ENCODE measurements around the gene LYRM1. TPM values are rescaled to one million over a fixed set of nuclear protein-coding genes. Genes with fewer than 3 reads are reported as not detected.

LYRM1 gene
- total and polyA plus RNA-seq, 2 donors (not counting 1 experiment from before 2014, with no cell fraction given): 54.9 to 131 TPM

- H3K9me3 ChIP-seq (ENCODE audit: control insufficient read depth, insufficient read depth, low read depth, low read length): no peaks in the 10 kb centered on the region
Observed at GRCh38 chr16:20931066-20931600, 30.6 kb downstream of the LYRM1 start.

GRCh38 chr16:20933589-20933988 lies 33.0 kb downstream of the LYRM1 start:
- H3K4me3 ChIP-seq (replicated peaks in 1 of 4; ENCODE audit: control extremely low read depth in 1 of 4, insufficient read depth in 1 of 4, low read depth in 3 of 4, low read length in 4 of 4): no peak overlapping the region
- H3K4me2 ChIP-seq (ENCODE audit: extremely low read depth, insufficient read depth, low read length): no peak overlapping the region
- no peaks in the 10 kb centered on the region for H3K36me3 ChIP-seq (ENCODE audit: control insufficient read depth, insufficient read depth, low read length)
- H3K79me2 ChIP-seq (ENCODE audit: control insufficient read depth, insufficient read depth, low read length): no peaks in the 10 kb centered on the region
- no peaks in the 10 kb centered on the region for H3K9me3 ChIP-seq (ENCODE audit: control insufficient read depth, insufficient read depth, low read depth, low read length)
- TF ChIP-seq, protein P1, sequence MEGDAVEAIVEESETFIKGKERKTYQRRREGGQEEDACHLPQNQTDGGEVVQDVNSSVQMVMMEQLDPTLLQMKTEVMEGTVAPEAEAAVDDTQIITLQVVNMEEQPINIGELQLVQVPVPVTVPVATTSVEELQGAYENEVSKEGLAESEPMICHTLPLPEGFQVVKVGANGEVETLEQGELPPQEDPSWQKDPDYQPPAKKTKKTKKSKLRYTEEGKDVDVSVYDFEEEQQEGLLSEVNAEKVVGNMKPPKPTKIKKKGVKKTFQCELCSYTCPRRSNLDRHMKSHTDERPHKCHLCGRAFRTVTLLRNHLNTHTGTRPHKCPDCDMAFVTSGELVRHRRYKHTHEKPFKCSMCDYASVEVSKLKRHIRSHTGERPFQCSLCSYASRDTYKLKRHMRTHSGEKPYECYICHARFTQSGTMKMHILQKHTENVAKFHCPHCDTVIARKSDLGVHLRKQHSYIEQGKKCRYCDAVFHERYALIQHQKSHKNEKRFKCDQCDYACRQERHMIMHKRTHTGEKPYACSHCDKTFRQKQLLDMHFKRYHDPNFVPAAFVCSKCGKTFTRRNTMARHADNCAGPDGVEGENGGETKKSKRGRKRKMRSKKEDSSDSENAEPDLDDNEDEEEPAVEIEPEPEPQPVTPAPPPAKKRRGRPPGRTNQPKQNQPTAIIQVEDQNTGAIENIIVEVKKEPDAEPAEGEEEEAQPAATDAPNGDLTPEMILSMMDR (conservative IDR thresholded peaks at IDR 0.05 in 1 of 2, IDR thresholded peaks at IDR 0.05 in 1 of 2; ENCODE audit: low read depth in 1 of 2, low read length in 2 of 2): no peak
- TF ChIP-seq EZH2 (IDR thresholded peaks at IDR 0.05; ENCODE audit: low read length, missing control alignments): no peak
- H3K4me1 ChIP-seq (ENCODE audit: control insufficient read depth, extremely low read depth, insufficient read depth, low read length): no peaks in the 10 kb centered on the region
- no peak for DNase-seq (ENCODE audit: low read depth in 2 of 2)
- no peak overlapping the region for H3K9ac ChIP-seq (ENCODE audit: insufficient read depth, low read length)
- no peak overlapping the region for H2AFZ ChIP-seq (ENCODE audit: low read length)
- no peaks in the 10 kb centered on the region for H3K27me3 ChIP-seq (ENCODE audit: control insufficient read depth, insufficient read depth, low read length)
- H4K20me1 ChIP-seq (ENCODE audit: control insufficient read depth, extremely low read depth, insufficient read depth, low read length): no peaks in the 10 kb centered on the region
- no peak overlapping the region for H3K27ac ChIP-seq (ENCODE audit: insufficient read depth, low read length)

More at GRCh38 chr16:20931066-20931600, 30.6 kb downstream of the LYRM1 start:
- no peak for TF ChIP-seq EZH2 (IDR thresholded peaks at IDR 0.05; ENCODE audit: low read length, missing control alignments)
- TF ChIP-seq, protein P1 (conservative IDR thresholded peaks at IDR 0.05 in 1 of 2, IDR thresholded peaks at IDR 0.05 in 1 of 2; ENCODE audit: low read depth in 1 of 2, low read length in 2 of 2): no peak
- Histone ChIP-seq H3K27ac (ENCODE audit: insufficient read depth, low read length) (no peak overlapping the region), H2AFZ (ENCODE audit: low read length) (no peak overlapping the region), H3K27me3 (ENCODE audit: control insufficient read depth, insufficient read depth, low read length) (no peaks in the 10 kb centered on the region), H3K4me2 (ENCODE audit: extremely low read depth, insufficient read depth, low read length) (no peak overlapping the region), H3K4me3 (replicated peaks in 1 of 4; ENCODE audit: control extremely low read depth in 1 of 4, insufficient read depth in 1 of 4, low read depth in 3 of 4, low read length in 4 of 4) (no peak overlapping the region), H3K4me1 (ENCODE audit: control insufficient read depth, extremely low read depth, insufficient read depth, low read length) (no peaks in the 10 kb centered on the region), H3K9ac (ENCODE audit: insufficient read depth, low read length) (no peak overlapping the region), H3K79me2 (ENCODE audit: control insufficient read depth, insufficient read depth, low read length) (no peaks in the 10 kb centered on the region), H3K36me3 (ENCODE audit: control insufficient read depth, insufficient read depth, low read length) (no peaks in the 10 kb centered on the region), H4K20me1 (ENCODE audit: control insufficient read depth, extremely low read depth, insufficient read depth, low read length) (no peaks in the 10 kb centered on the region)
- peak in 1 of 2 donors; percentile 54 for DNase-seq (ENCODE audit: low read depth in 2 of 2)

DNA sequence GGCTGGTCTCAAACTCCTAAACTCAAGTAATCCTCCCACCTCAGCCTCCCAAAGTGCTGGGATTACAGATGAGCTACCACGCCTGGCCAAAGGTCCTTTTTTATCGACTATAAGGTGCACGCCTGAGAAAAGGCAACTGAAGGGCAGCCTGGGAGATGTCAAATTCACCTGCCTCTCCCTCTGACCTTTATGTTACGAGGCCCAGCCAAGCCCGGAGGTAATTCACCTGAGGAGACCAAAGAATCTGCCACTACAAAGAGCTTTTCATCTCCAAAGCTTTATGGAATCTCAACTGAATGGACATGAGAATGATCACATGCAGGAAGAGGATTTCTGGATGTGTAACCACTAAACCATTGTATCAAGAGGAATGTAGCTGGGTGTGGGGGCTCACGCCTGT lies 37.2 kb downstream of the LYRM1 start:
- Histone ChIP-seq H2AFZ (ENCODE audit: low read length) (no peak overlapping the region), H3K4me2 (ENCODE audit: extremely low read depth, insufficient read depth, low read length) (no peak overlapping the region), H3K27me3 (ENCODE audit: control insufficient read depth, insufficient read depth, low read length) (no peaks in the 10 kb centered on the region), H3K4me3 (replicated peaks in 1 of 4; ENCODE audit: control extremely low read depth in 1 of 4, insufficient read depth in 1 of 4, low read depth in 3 of 4, low read length in 4 of 4) (no peak overlapping the region), H3K9ac (ENCODE audit: insufficient read depth, low read length) (no peak overlapping the region), H3K27ac (ENCODE audit: insufficient read depth, low read length) (no peak overlapping the region), H3K36me3 (ENCODE audit: control insufficient read depth, insufficient read depth, low read length) (no peaks in the 10 kb centered on the region), H3K4me1 (ENCODE audit: control insufficient read depth, extremely low read depth, insufficient read depth, low read length) (no peaks in the 10 kb centered on the region), H4K20me1 (ENCODE audit: control insufficient read depth, extremely low read depth, insufficient read depth, low read length) (no peaks in the 10 kb centered on the region), H3K79me2 (ENCODE audit: control insufficient read depth, insufficient read depth, low read length) (no peaks in the 10 kb centered on the region), H3K9me3 (ENCODE audit: control insufficient read depth, insufficient read depth, low read depth, low read length) (no peaks in the 10 kb centered on the region)
- no peak for DNase-seq (ENCODE audit: low read depth in 2 of 2)
- TF ChIP-seq EZH2 (IDR thresholded peaks at IDR 0.05; ENCODE audit: low read length, missing control alignments): no peak
- TF ChIP-seq, protein P1 (conservative IDR thresholded peaks at IDR 0.05 in 1 of 2, IDR thresholded peaks at IDR 0.05 in 1 of 2; ENCODE audit: low read depth in 1 of 2, low read length in 2 of 2): no peak
